ENCODE data around the gene NRSN1. TPM values are rescaled to one million over a fixed set of nuclear protein-coding genes. Genes with fewer than 3 reads are reported as not detected.

Gene NRSN1
- polyA plus RNA-seq (ENCODE audit: insufficient read length): 1.1 TPM
- long read RNA-seq, donor 1: 0 reads
- long read RNA-seq, donor 2: 0 reads
- long read RNA-seq, donor 3: 0 reads
- long read RNA-seq, donor 4: 0 reads
- long read RNA-seq, donor 5: 0 reads
- long read RNA-seq, donor 6: 0 reads
- long read RNA-seq, donor 7: 0 reads
- long read RNA-seq, donor 8: 0 reads

- DNase-seq: peak; percentile 39
Measured at GRCh38 chr6:24125980-24126379, at the start of gene NRSN1. Gene NRSN1 (plus strand): TSS chr6:24126215. CDS start chr6:24134328, 8,113 bp downstream.

GRCh38 chr6:24078200-24078599 lies 47.8 kb upstream of the NRSN1 start:
- no peak for DNase-seq

GRCh38 chr6:24079076-24079475 lies 46.9 kb upstream of the NRSN1 start:
- no peak for DNase-seq

- DNase-seq: no peak
Measured at GRCh38 chr6:24080711-24081110, 45.3 kb upstream of the NRSN1 start.

- no peak for DNase-seq
Measured at GRCh38 chr6:24089736-24090135, 36.3 kb upstream of the NRSN1 start.

GRCh38 chr6:24092407-24092806 lies 33.6 kb upstream of the NRSN1 start:
- DNase-seq: no peak

GRCh38 chr6:24093381-24093780 lies 32.6 kb upstream of the NRSN1 start:
- DNase-seq: no peak

GRCh38 chr6:24099181-24099580 lies 26.8 kb upstream of the NRSN1 start:
- no peak for DNase-seq

GRCh38 chr6:24100024-24100769 lies 25.8 kb upstream of the NRSN1 start:
- DNase-seq: no peak

GRCh38 chr6:24100770-24101155 lies 25.3 kb upstream of the NRSN1 start:
- DNase-seq: no peak

GRCh38 chr6:24105191-24105590 lies 20.8 kb upstream of the NRSN1 start:
- DNase-seq: no peak

GRCh38 chr6:24106291-24106690 lies 19.7 kb upstream of the NRSN1 start:
- DNase-seq: no peak

GRCh38 chr6:24107294-24107693 lies 18.7 kb upstream of the NRSN1 start:
- DNase-seq: no peak

- DNase-seq: no peak
Measured at GRCh38 chr6:24108056-24108455, 18.0 kb upstream of the NRSN1 start.

- no peak for DNase-seq
Measured at GRCh38 chr6:24110417-24110816, 15.6 kb upstream of the NRSN1 start.

GRCh38 chr6:24113891-24114290 lies 12.1 kb upstream of the NRSN1 start:
- DNase-seq: no peak

- no peak for DNase-seq
Measured at GRCh38 chr6:24117021-24117420, 9.0 kb upstream of the NRSN1 start.

GRCh38 chr6:24122139-24122538 lies 3.9 kb upstream of the NRSN1 start:
- DNase-seq: no peak

GRCh38 chr6:24126586-24127192 lies 674 bp downstream of the NRSN1 start:
- peak; percentile 91 for DNase-seq

GRCh38 chr6:24127316-24127715 lies 1.3 kb downstream of the NRSN1 start:
- no peak for DNase-seq

- no peak for DNase-seq
Measured at GRCh38 chr6:24131751-24132150, 5.7 kb downstream of the NRSN1 start.

- DNase-seq: no peak
Measured at GRCh38 chr6:24139080-24139479, 13.1 kb downstream of the NRSN1 start.

- DNase-seq: no peak
Measured at GRCh38 chr6:24139639-24140038, 13.6 kb downstream of the NRSN1 start.

- no peak for DNase-seq
Measured at GRCh38 chr6:24140591-24140990, 14.6 kb downstream of the NRSN1 start.
